IMR-90 (cell line): ENCODE data around the gene ARVCF. TPM values are rescaled to one million over a fixed set of nuclear protein-coding genes. Genes with fewer than 3 reads are reported as not detected.

Experiments used
- ATAC-seq: fragments of 200-7000 bp; cut with Tn5 transposase; 2 replicates; pipeline ENCODE4 v1.9.1; 2020; ENCODE audit warnings: low read depth, mild to moderate bottlenecking, moderate library complexity
- BruUV-seq: library from RNA; stranded (reverse); fragments of 400-500 nt; replicated peaks from 2 replicates; lab custom pipeline; 2021; lab: Mats Ljungman, UMichigan
- CTCF ChIA-PET: fragments of 300-600 bp; formaldehyde crosslinking; extraction: SDS; loops from one replicate; lab custom pipeline; 2021; ENCODE audit warnings: antibody characterized with exemption; lab: Yijun Ruan, JAX
- POLR2A ChIA-PET: fragments of 300-600 bp; sonication (Branson Sonifier 250); formaldehyde crosslinking; loops from one replicate; lab custom pipeline; 2022; ENCODE audit warnings: antibody characterized with exemption; ENCODE audit not compliant: unreplicated experiment; lab: Charles Lee
- DNase-seq: peaks from one replicate; pipeline ENCODE4 v3.0.0; 2013
- H2AFZ ChIP-seq: replicated peaks from 2 replicates; pipeline ENCODE3; 2013; ENCODE audit warnings: low read length, mild to moderate bottlenecking; ENCODE audit not compliant: poor library complexity
- H2AK5ac ChIP-seq: 2 replicates; pipeline ENCODE4 v1.6.1; 2013; ENCODE audit warnings: low read depth, low read length, inconsistent platforms
- H2AK9ac ChIP-seq: replicated peaks from 2 replicates; pipeline ENCODE3; 2013; ENCODE audit warnings: mild to moderate bottlenecking, low read depth, low read length, moderate library complexity; ENCODE audit not compliant: poor library complexity
- H2BK120ac ChIP-seq: 2 replicates; pipeline ENCODE4 v1.6.1; 2013; ENCODE audit warnings: low read depth, low read length, inconsistent platforms
- H2BK15ac ChIP-seq: 3 replicates; pipeline ENCODE4 v1.6.1; 2013; ENCODE audit warnings: low read depth, low read length, inconsistent platforms
- H2BK20ac ChIP-seq: 2 replicates; pipeline ENCODE4 v1.6.1; 2013; ENCODE audit warnings: low read depth, mild to moderate bottlenecking, inconsistent platforms, low read length, moderate library complexity
- H2BK5ac ChIP-seq: 2 replicates; pipeline ENCODE4 v1.6.1; 2013; ENCODE audit warnings: mild to moderate bottlenecking, low read depth, low read length, inconsistent platforms; ENCODE audit not compliant: poor library complexity, severe bottlenecking
- H3K14ac ChIP-seq: replicated peaks from 2 replicates; pipeline ENCODE4 v1.6.1; 2013; ENCODE audit warnings: low read depth, low read length, inconsistent platforms
- H3K18ac ChIP-seq: 2 replicates; pipeline ENCODE4 v1.6.1; 2013; ENCODE audit warnings: low read depth, low read length, control low read depth
- H3K23ac ChIP-seq: 2 replicates; pipeline ENCODE4 v1.6.1; 2013; ENCODE audit warnings: low read depth, low read length, inconsistent platforms
- H3K27ac ChIP-seq: 2 replicates; pipeline ENCODE4 v1.5.1; 2013; ENCODE audit warnings: mild to moderate bottlenecking, control low read depth, low read length; ENCODE audit not compliant: insufficient read depth
- H3K27me3 ChIP-seq: 2 replicates; pipeline ENCODE4 v1.6.1; 2013; ENCODE audit warnings: low read length; ENCODE audit not compliant: control insufficient read depth, insufficient read depth
- H3K36me3 ChIP-seq: 2 replicates; pipeline ENCODE4 v1.6.1; 2013; ENCODE audit warnings: low read length, mixed read lengths; ENCODE audit not compliant: control insufficient read depth, insufficient read depth
- H3K4ac ChIP-seq: 2 replicates; pipeline ENCODE4 v1.6.1; 2013; ENCODE audit warnings: low read depth, low read length, inconsistent platforms
- H3K4me1 ChIP-seq: 2 replicates; pipeline ENCODE4 v1.6.1; 2013; ENCODE audit warnings: low read length, mixed read lengths; ENCODE audit not compliant: control insufficient read depth, insufficient read depth
- H3K4me2 ChIP-seq: 2 replicates; pipeline ENCODE4 v1.6.1; 2013; ENCODE audit warnings: low read depth, mild to moderate bottlenecking, control low read depth, low read length, moderate library complexity
- H3K4me3 ChIP-seq: 2 replicates; pipeline ENCODE4 v1.5.1; 2013; ENCODE audit warnings: low read depth, mild to moderate bottlenecking, control low read depth, low read length, moderate library complexity; ENCODE audit not compliant: insufficient read depth
- H3K56ac ChIP-seq: 2 replicates; pipeline ENCODE4 v1.6.1; 2013; ENCODE audit warnings: low read length, inconsistent platforms; ENCODE audit not compliant: insufficient read depth; ENCODE audit errors: extremely low read depth
- H3K79me1 ChIP-seq, 2 experiments: 2 replicates each; pipeline ENCODE4 v1.6.1; 2013; ENCODE audit warnings: low read length in 2 of 2, inconsistent platforms in 1 of 2, low read depth in 1 of 2
- H3K9ac ChIP-seq: 2 replicates; pipeline ENCODE4 v1.6.1; 2013; ENCODE audit warnings: low read depth, low read length, control low read depth
- H3K9me1 ChIP-seq: 2 replicates; pipeline ENCODE4 v1.6.1; 2013; ENCODE audit warnings: low read length, inconsistent platforms; ENCODE audit not compliant: insufficient read depth
- H3K9me3 ChIP-seq: 2 replicates; pipeline ENCODE4 v1.6.1; 2013; ENCODE audit warnings: low read length; ENCODE audit not compliant: control insufficient read depth, insufficient read depth
- H4K20me1 ChIP-seq: 2 replicates; pipeline ENCODE4 v1.6.1; 2013; ENCODE audit warnings: low read length, inconsistent platforms; ENCODE audit not compliant: insufficient read depth
- H4K5ac ChIP-seq: 2 replicates; pipeline ENCODE4 v1.6.1; 2013; ENCODE audit warnings: mild to moderate bottlenecking, low read depth, low read length, control low read depth
- H4K8ac ChIP-seq, 2 experiments: 2 replicates each; pipeline ENCODE4 v1.6.1; 2013; ENCODE audit warnings: low read depth in 2 of 2, low read length in 2 of 2, control low read depth in 1 of 2, inconsistent platforms in 1 of 2
- H4K91ac ChIP-seq: 2 replicates; pipeline ENCODE4 v1.6.1; 2013; ENCODE audit warnings: low read depth, low read length, inconsistent platforms; ENCODE audit not compliant: insufficient read depth
- BHLHE40 ChIP-seq: fragments of 150-350 bp; IDR thresholded peaks from 2 replicates; pipeline ENCODE4 v1.6.1; 2016; ENCODE audit warnings: mild to moderate bottlenecking, low read depth, low read length
- CEBPB ChIP-seq: IDR thresholded peaks from 2 replicates; pipeline ENCODE4 v1.6.1; 2012; ENCODE audit warnings: low read depth, low read length, improper control_type of control experiment
- CHD1 ChIP-seq: IDR thresholded peaks from 2 replicates; pipeline ENCODE4 v1.6.1; 2012; ENCODE audit warnings: low read depth, low read length, improper control_type of control experiment
- FOS ChIP-seq: fragments of 150-350 bp; IDR thresholded peaks from 2 replicates; pipeline ENCODE4 v1.6.1; 2016; ENCODE audit warnings: low read depth, low read length
- MAFK ChIP-seq: IDR thresholded peaks from 2 replicates; pipeline ENCODE4 v1.6.1; 2012; ENCODE audit warnings: low read depth, low read length, improper control_type of control experiment
- NFE2L2 ChIP-seq: fragments of 150-350 bp; IDR thresholded peaks from 2 replicates; pipeline ENCODE4 v1.6.1; 2016; ENCODE audit warnings: low read depth, mild to moderate bottlenecking, low read length
- POLR2A ChIP-seq: IDR thresholded peaks from 2 replicates; pipeline ENCODE4 v1.6.1; 2012; ENCODE audit warnings: mild to moderate bottlenecking, low read depth, low read length
- RAD21 ChIP-seq: IDR thresholded peaks from 2 replicates; pipeline ENCODE4 v1.6.1; 2012; ENCODE audit warnings: low read length, improper control_type of control experiment
- RCOR1 ChIP-seq: IDR thresholded peaks from 2 replicates; pipeline ENCODE4 v1.6.1; 2012; ENCODE audit warnings: mild to moderate bottlenecking, low read length, improper control_type of control experiment; ENCODE audit not compliant: insufficient replicate concordance
- RFX5 ChIP-seq: IDR thresholded peaks from 2 replicates; pipeline ENCODE4 v1.8.0; 2012; ENCODE audit warnings: low read depth, mild to moderate bottlenecking, low read length, moderate library complexity
- SMC3 ChIP-seq: fragments of 150-350 bp; IDR thresholded peaks from 2 replicates; pipeline ENCODE4 v1.6.1; 2016; ENCODE audit warnings: low read depth, mild to moderate bottlenecking, antibody characterized with exemption, low read length, moderate library complexity
- WGBS, 2 experiments: methylation state at CpG; one replicate each; pipeline versions ENCODE4 v1.1.5 to v1.1.7; 2013; ENCODE audit warnings: missing lambda C conversion rate in 2 of 2; ENCODE audit not compliant: insufficient read length in 1 of 2; ENCODE audit errors: extremely low coverage in 2 of 2; 5-methylcytosine and 5-hydroxymethylcytosine counted together
- dilution Hi-C: fragments of 300-500 bp; cut with HindIII; formaldehyde crosslinking; loops from one replicate; pipeline ENCODE4 v1.14.3; 2018; ENCODE audit warnings: low sequenced_read_pairs; ENCODE audit not compliant: unreplicated experiment
- in situ Hi-C: fragments of 300-500 bp; cut with MboI; formaldehyde crosslinking; loops from 3 replicates; pipeline ENCODE4 v1.14.3; 2019; ENCODE audit warnings: low sequenced_read_pairs, inconsistent platforms, mixed read lengths
- intact Hi-C: fragments of 100-400 bp; cut with micrococcal nuclease; formaldehyde crosslinking; loops from 2 replicates; pipeline ENCODE4 v1.10.0; 2022
- polyA plus RNA-seq, 3 experiments: library from polyadenylated mRNA; depleted of rRNA; stranded (reverse); fragments of >200 nt; gene quantifications; 2 replicates each; pipeline ENCODE4 v1.2.3, GENCODE V29; 2012; ENCODE audit warnings: low replicate concordance in 1 of 3
- total RNA-seq: library from RNA; depleted of rRNA; stranded (reverse); fragments of >200 nt; gene quantifications from 2 replicates; pipeline ENCODE4 v1.2.3, GENCODE V29; 2012
- TF ChIP-seq, protein P1 (sequence below): fragments of 150-350 bp; IDR thresholded peaks from 2 replicates; pipeline ENCODE4 v1.6.1; 2016; ENCODE audit warnings: low read depth, mild to moderate bottlenecking, low read length, moderate library complexity, borderline replicate concordance
- TF ChIP-seq, protein P2 (sequence below): conservative IDR thresholded peaks from 2 replicates; pipeline ENCODE4 v1.5.1; 2012; ENCODE audit warnings: mild to moderate bottlenecking, low read depth, low read length, improper control_type of control experiment
- TF ChIP-seq, protein P3 (sequence below): fragments of 150-350 bp; IDR thresholded peaks from 2 replicates; pipeline ENCODE4 v1.6.1; 2017; ENCODE audit warnings: mild to moderate bottlenecking, antibody characterized with exemption, low read length, low read depth

The ARVCF gene
- total and polyA plus RNA-seq, 2 of the 4 experiments (the other 2 are of a cell fraction) = 8.6 to 14.1 TPM

DNA sequence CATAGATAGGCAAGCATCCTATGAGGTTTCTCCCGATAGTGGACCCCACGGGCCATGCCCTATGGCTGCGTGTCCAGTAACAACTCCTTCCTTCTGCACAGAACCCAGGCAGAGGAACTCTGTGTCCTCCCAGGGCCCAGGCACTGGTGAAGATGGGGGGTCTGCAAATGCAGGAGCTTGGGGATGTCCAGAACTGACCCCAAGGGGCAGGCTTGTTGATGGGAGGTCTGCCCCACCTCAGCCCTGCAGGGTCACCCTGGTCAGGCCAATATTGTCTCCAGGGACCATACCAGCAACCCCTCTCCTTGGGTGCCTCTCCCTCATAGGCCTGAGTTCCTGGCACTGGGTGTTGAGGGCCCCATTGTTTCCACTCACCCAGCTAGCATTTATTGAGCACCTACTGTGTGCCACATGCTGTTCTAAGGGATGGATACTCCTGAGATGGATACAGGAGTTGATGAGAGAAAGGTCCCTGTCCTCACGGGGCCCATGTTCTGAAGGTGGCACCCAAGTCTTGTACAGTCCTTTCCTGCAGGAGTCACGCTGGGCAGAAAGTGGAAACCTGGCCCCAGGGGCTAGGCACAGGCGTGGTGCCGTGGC, 48.7 kb downstream of the ARVCF start:
- Histone ChIP-seq H2BK120ac (no peak overlapping the region), H3K36me3 (peaks cover 69% of the 10 kb centered on the region), H3K23ac (no peak overlapping the region), H2AFZ (no peak overlapping the region), H3K4me1 (peaks cover 5% of the 10 kb centered on the region; the same call in 1 of the 2 replicates), H3K27me3 (no peaks in the 10 kb centered on the region), H3K9me3 (no peaks in the 10 kb centered on the region), H3K56ac (no peak overlapping the region), H3K79me1 (peaks cover 3 to 11% of the 10 kb centered on the region in 2 experiments; a peak in 1 of 4 replicates), H3K9me1 (no peaks in the 10 kb centered on the region; the same call in 1 of the 2 replicates), H4K5ac (no peak overlapping the region), H3K27ac (no peak overlapping the region), H4K20me1 (peaks cover 28% of the 10 kb centered on the region), H2BK20ac (no peak overlapping the region), H3K4me2 (no peak overlapping the region), H2BK5ac (no peak overlapping the region), H3K4ac (no peak overlapping the region), H3K4me3 (no peak overlapping the region), H4K8ac (no peak overlapping the region), H2AK9ac (no peak overlapping the region), H2AK5ac (no peak overlapping the region), H3K14ac (no peak overlapping the region), H3K9ac (no peak overlapping the region), H4K91ac (no peak overlapping the region), H3K18ac (no peak overlapping the region), H2BK15ac (no peak overlapping the region)
- dilution Hi-C loops = no loop called here
- DNase-seq (no peak), ATAC-seq (no peak)
- BruUV-seq = no TSS peak
- POLR2A ChIA-PET = no interaction called here
- CTCF ChIA-PET = interaction anchor here (1.2 kb wide), 1 partner anchor 45 kb away, joined by 7 read pairs; no protein-coding TSS in a partner anchor
- intact Hi-C loops = no loop called here
- WGBS, 2 experiments = 90% methylated on average over 2 of the region's 7 CpGs; no CpG with 5 or more reads in 1 of the 2 experiments
- TF ChIP-seq RAD21 (no peak), FOS (no peak), MAFK (no peak), CHD1 (no peak), BHLHE40 (no peak), SMC3 (no peak), RCOR1 (no peak), POLR2A (no peak), NFE2L2 (no peak), CEBPB (no peak), RFX5 (no peak)
- TF ChIP-seq, protein P1, sequence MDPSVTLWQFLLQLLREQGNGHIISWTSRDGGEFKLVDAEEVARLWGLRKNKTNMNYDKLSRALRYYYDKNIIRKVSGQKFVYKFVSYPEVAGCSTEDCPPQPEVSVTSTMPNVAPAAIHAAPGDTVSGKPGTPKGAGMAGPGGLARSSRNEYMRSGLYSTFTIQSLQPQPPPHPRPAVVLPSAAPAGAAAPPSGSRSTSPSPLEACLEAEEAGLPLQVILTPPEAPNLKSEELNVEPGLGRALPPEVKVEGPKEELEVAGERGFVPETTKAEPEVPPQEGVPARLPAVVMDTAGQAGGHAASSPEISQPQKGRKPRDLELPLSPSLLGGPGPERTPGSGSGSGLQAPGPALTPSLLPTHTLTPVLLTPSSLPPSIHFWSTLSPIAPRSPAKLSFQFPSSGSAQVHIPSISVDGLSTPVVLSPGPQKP = no peak
- TF ChIP-seq, protein P2, sequence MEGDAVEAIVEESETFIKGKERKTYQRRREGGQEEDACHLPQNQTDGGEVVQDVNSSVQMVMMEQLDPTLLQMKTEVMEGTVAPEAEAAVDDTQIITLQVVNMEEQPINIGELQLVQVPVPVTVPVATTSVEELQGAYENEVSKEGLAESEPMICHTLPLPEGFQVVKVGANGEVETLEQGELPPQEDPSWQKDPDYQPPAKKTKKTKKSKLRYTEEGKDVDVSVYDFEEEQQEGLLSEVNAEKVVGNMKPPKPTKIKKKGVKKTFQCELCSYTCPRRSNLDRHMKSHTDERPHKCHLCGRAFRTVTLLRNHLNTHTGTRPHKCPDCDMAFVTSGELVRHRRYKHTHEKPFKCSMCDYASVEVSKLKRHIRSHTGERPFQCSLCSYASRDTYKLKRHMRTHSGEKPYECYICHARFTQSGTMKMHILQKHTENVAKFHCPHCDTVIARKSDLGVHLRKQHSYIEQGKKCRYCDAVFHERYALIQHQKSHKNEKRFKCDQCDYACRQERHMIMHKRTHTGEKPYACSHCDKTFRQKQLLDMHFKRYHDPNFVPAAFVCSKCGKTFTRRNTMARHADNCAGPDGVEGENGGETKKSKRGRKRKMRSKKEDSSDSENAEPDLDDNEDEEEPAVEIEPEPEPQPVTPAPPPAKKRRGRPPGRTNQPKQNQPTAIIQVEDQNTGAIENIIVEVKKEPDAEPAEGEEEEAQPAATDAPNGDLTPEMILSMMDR = no peak
- TF ChIP-seq, protein P3, sequence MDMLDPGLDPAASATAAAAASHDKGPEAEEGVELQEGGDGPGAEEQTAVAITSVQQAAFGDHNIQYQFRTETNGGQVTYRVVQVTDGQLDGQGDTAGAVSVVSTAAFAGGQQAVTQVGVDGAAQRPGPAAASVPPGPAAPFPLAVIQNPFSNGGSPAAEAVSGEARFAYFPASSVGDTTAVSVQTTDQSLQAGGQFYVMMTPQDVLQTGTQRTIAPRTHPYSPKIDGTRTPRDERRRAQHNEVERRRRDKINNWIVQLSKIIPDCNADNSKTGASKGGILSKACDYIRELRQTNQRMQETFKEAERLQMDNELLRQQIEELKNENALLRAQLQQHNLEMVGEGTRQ = no peak
- in situ Hi-C loops = no loop called here
